HepG2 (cell line): ENCODE results near the gene TNS1. TPM values are rescaled to one million over a fixed set of nuclear protein-coding genes. Genes with fewer than 3 reads are reported as not detected.

ENCODE experiments used
- ATAC-seq: fragments of 200-7000 bp; cut with Tn5 transposase; 3 replicates; pipeline ENCODE4 v1.9.1; 2020; ENCODE audit warnings: mild to moderate bottlenecking, moderate library complexity
- BruUV-seq: library from RNA; stranded (reverse); fragments of 400-500 nt; replicated peaks from 2 replicates; lab custom pipeline; 2021; lab: Mats Ljungman, UMichigan
- CTCF ChIA-PET: fragments of 300-600 bp; formaldehyde crosslinking; extraction: SDS; loops from one replicate; lab custom pipeline; 2021; ENCODE audit warnings: low total read pairs, inconsistent platforms, low intra/inter-chr PET ratio; lab: Yijun Ruan, JAX
- POLR2A ChIA-PET: fragments of 350-600 bp; sonication (Branson Sonifier 250); formaldehyde crosslinking; loops from one replicate; lab custom pipeline; 2020; ENCODE audit warnings: antibody characterized with exemption, inconsistent platforms; lab: Yijun Ruan, JAX
- DNase-seq: peaks from one replicate; pipeline ENCODE4 v3.0.0-alpha.2; 2015; ENCODE audit warnings: low spot score
- FAIRE-seq: peaks from 3 replicates; lab custom pipeline; 2011; peaks lifted over from hg19 to GRCh38; lab: Jason Lieb, UNC
- H2AFZ ChIP-seq: one replicate; pipeline ENCODE4 v1.6.1; 2011; ENCODE audit warnings: low read length, inconsistent platforms
- H3K27ac ChIP-seq: fragments of 300-600 bp; 3 replicates; pipeline ENCODE4 v1.8.0; 2011; ENCODE audit warnings: mixed run types, mild to moderate bottlenecking, mixed read lengths, low read length, inconsistent platforms; ENCODE audit not compliant: insufficient read depth; ENCODE audit errors: extremely low read length
- H3K27me3 ChIP-seq, 2 experiments: fragments of 200-600 bp in 1 of 2; 2 replicates in 1 of 2; 3 replicates in 1 of 2; pipeline versions ENCODE4 v1.6.0 to v1.8.0; 2011; ENCODE audit warnings: low read length in 2 of 2, mild to moderate bottlenecking in 2 of 2, moderate library complexity in 2 of 2, inconsistent platforms in 1 of 2; ENCODE audit not compliant: insufficient read depth in 2 of 2, control insufficient read depth in 1 of 2
- H3K36me3 ChIP-seq, 2 experiments: fragments of 200-600 bp in 1 of 2; replicated peaks in 1 of 2; 2 replicates in 1 of 2; 3 replicates in 1 of 2; pipeline versions ENCODE4 v1.5.1 to v1.8.0; 2011; ENCODE audit warnings: low read length in 2 of 2, inconsistent platforms in 1 of 2; ENCODE audit not compliant: insufficient read depth in 2 of 2, control insufficient read depth in 1 of 2
- H3K4me1 ChIP-seq: 2 replicates; pipeline ENCODE4 v1.5.1; 2012; ENCODE audit warnings: low read length, inconsistent platforms; ENCODE audit not compliant: insufficient read depth
- H3K4me2 ChIP-seq: 2 replicates; pipeline ENCODE4 v1.6.0; 2011; ENCODE audit warnings: low read depth, low read length, inconsistent platforms
- H3K4me3 ChIP-seq, 3 experiments: fragments of 200-600 bp in 1 of 3; sonication (generic), shearing (Covaris generic) in 1 of 3; replicated peaks in 1 of 3; 2 replicates each; pipeline ENCODE4 v1.5.1; 2011 to 2016; ENCODE audit warnings: low read length in 3 of 3, inconsistent platforms in 2 of 3, low read depth in 2 of 3, mild to moderate bottlenecking in 2 of 3, control low read depth in 1 of 3, mixed read lengths in 1 of 3; ENCODE audit not compliant: insufficient read depth in 1 of 3
- H3K79me2 ChIP-seq: one replicate; pipeline ENCODE4 v1.6.1; 2011; ENCODE audit warnings: low read length, inconsistent platforms; ENCODE audit not compliant: insufficient read depth
- H3K9ac ChIP-seq: 2 replicates; pipeline ENCODE4 v1.6.0; 2011; ENCODE audit warnings: mild to moderate bottlenecking, low read depth, low read length, inconsistent platforms; ENCODE audit not compliant: insufficient read depth
- H3K9me3 ChIP-seq: 2 replicates; pipeline ENCODE4 v1.5.1; 2012; ENCODE audit warnings: mild to moderate bottlenecking, low read length
- H4K20me1 ChIP-seq: 2 replicates; pipeline ENCODE4 v1.6.0; 2011; ENCODE audit warnings: inconsistent platforms, mild to moderate bottlenecking, low read length, moderate library complexity; ENCODE audit not compliant: insufficient read depth
- BRD4 ChIP-seq: sonication (generic); formaldehyde crosslinking; IDR thresholded peaks from 2 replicates; pipeline ENCODE4 v1.4.0; 2020; ENCODE audit warnings: missing genetic modification reagents
- CEBPG ChIP-seq: IDR thresholded peaks from 2 replicates; pipeline ENCODE4 v1.6.1; 2016
- EEA1 ChIP-seq: sonication (generic); formaldehyde crosslinking; IDR thresholded peaks from 2 replicates; pipeline ENCODE4 v1.5.1; 2020; ENCODE audit warnings: mild to moderate bottlenecking, missing genetic modification reagents, borderline replicate concordance
- ETV5 ChIP-seq: IDR thresholded peaks from 2 replicates; pipeline ENCODE4 v1.6.1; 2018; ENCODE audit warnings: missing biosample characterization, missing genetic modification reagents, inconsistent platforms, borderline replicate concordance
- FOSL2 ChIP-seq: sonication (generic); formaldehyde crosslinking; IDR thresholded peaks from 2 replicates; pipeline ENCODE4 v1.4.0; 2020; ENCODE audit warnings: missing genetic modification reagents
- HMG20A ChIP-seq: IDR thresholded peaks from 2 replicates; pipeline ENCODE4 v1.6.1; 2016; ENCODE audit warnings: borderline replicate concordance
- IRX3 ChIP-seq: sonication (generic); formaldehyde crosslinking; IDR thresholded peaks from 2 replicates; pipeline ENCODE4 v1.8.1; 2023; ENCODE audit warnings: mild to moderate bottlenecking, low read depth, missing genetic modification reagents, borderline replicate concordance
- MEIS1 ChIP-seq: sonication (generic); formaldehyde crosslinking; IDR thresholded peaks from 2 replicates; pipeline ENCODE4 v1.9.0; 2021; ENCODE audit warnings: mild to moderate bottlenecking, missing genetic modification reagents, moderate library complexity, borderline replicate concordance
- XRCC5 ChIP-seq: fragments of 200-400 bp; formaldehyde crosslinking; optimal IDR thresholded peaks from 2 replicates; pipeline ENCODE3; 2017; ENCODE audit warnings: mild to moderate bottlenecking, low read length
- ZFY ChIP-seq: sonication (generic); formaldehyde crosslinking; IDR thresholded peaks from 2 replicates; pipeline ENCODE4 v1.4.0; 2020; ENCODE audit warnings: missing genetic modification reagents
- ZNF772 ChIP-seq: sonication (generic); formaldehyde crosslinking; IDR thresholded peaks from 2 replicates; pipeline ENCODE4 v1.5.0; 2020; ENCODE audit warnings: mild to moderate bottlenecking, missing genetic modification reagents
- ZNF816 ChIP-seq: sonication (generic); formaldehyde crosslinking; IDR thresholded peaks from 2 replicates; pipeline ENCODE4 v1.8.0; 2022; ENCODE audit warnings: missing genetic modification reagents, mild to moderate bottlenecking, borderline replicate concordance
- ZNF883 ChIP-seq: sonication (generic); formaldehyde crosslinking; IDR thresholded peaks from 2 replicates; pipeline ENCODE4 v1.5.1; 2020; ENCODE audit warnings: mild to moderate bottlenecking, missing genetic modification reagents; ENCODE audit errors: not compliant biosample characterization
- WGBS: methylation state at CpG from one replicate; pipeline ENCODE4 v1.1.6; 2017; ENCODE audit warnings: low lambda C conversion rate; 5-methylcytosine and 5-hydroxymethylcytosine counted together
- in situ Hi-C: cut with HindIII; loops from 2 replicates; pipeline ENCODE4 v1.10.0; 2017; ENCODE audit warnings: low pct_unique_long_range_greater_than_20kb; ENCODE audit not compliant: extremely low pct_ligation_motif_present
- intact Hi-C: fragments of 100-400 bp; cut with micrococcal nuclease; formaldehyde crosslinking; loops from one replicate; pipeline ENCODE4 v1.10.0; 2022; ENCODE audit not compliant: unreplicated experiment
- polyA plus RNA-seq, 8 experiments: library from polyadenylated mRNA; depleted of rRNA in 3 of 8; stranded (reverse) in 7 of 8; unstranded in 1 of 8; fragments of >200 nt; fragmentation: Illumina TruSeq in 4 of 8; extraction: Trizol in 4 of 8; gene quantifications; 2 replicates each; pipeline versions ENCODE4 v1.2.1 to v1.2.3, GENCODE V29; 2011 to 2016; ENCODE audit warnings: low read depth in 4 of 8, missing spikeins in 1 of 8, mixed read lengths in 1 of 8; ENCODE audit not compliant: insufficient read depth in 1 of 8
- total RNA-seq, 5 experiments: library from RNA; depleted of rRNA; stranded (reverse); fragments of >200 nt; fragmentation: Illumina TruSeq; extraction: Trizol; gene quantifications; 2 replicates each; pipeline ENCODE4 v1.2.3, GENCODE V29; 2016; ENCODE audit warnings: low read depth in 1 of 5
- TF ChIP-seq, protein P1 (sequence below): sonication (generic); formaldehyde crosslinking; IDR thresholded peaks from 2 replicates; pipeline ENCODE4 v1.4.0; 2020; ENCODE audit warnings: mild to moderate bottlenecking, missing genetic modification reagents

The TNS1 gene
- total and polyA plus RNA-seq, 2 of the 13 experiments (the other 11 are each of a cell fraction or from before 2014, with no cell fraction given) = 1.9 to 118 TPM

DNA sequence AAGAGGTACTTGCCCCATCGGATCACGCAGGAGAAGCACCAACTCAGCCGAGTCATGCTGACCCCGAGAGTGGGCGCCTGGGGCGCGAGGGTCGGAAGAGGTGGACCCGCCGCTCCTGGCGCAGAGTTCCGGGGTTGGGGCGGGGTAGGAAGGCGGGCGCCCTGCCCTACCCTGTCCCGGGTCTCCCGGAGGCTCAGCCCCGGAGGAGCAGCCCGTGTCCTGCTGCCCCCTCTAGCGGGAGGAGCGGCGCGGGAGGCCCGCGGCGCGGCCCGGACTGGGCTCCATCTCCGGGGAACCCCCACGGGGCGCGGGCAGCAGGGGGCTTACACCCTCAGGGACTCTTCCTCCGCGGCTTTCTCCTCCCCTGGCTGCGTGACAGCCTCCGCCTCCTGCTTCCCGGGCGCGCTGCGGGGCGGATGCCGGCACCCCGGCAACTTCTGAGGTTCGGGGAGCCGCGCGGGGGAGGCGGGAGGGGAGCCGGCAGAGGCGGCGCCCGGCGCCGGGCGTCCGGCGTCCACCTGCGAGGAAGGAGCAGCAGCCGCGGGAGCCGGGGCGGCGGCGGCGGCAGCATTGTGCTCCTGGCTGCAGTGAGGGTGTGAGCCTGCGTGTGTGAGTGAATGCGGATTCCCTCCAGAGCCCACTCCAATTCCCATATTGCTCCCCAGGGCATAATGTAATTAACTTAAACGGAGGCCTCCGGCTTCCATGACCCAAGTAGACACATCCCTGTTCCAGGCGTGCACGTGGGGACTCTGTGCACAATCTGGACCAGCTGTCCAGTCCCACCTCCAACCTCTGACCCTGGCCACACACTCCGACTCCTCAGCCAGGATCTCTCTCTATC is 7.6 kb upstream of the TNS1 start (continued):
- TF ChIP-seq, protein P1, sequence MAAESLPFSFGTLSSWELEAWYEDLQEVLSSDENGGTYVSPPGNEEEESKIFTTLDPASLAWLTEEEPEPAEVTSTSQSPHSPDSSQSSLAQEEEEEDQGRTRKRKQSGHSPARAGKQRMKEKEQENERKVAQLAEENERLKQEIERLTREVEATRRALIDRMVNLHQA (CRISPR knock-in tag) = no peak
- TF ChIP-seq XRCC5 (peak; percentile 42), CEBPG (CRISPR knock-in tag) (no peak), ETV5 (CRISPR knock-in tag) (peak; percentile 17; the same call in 1 of the 2 replicates)

DNA sequence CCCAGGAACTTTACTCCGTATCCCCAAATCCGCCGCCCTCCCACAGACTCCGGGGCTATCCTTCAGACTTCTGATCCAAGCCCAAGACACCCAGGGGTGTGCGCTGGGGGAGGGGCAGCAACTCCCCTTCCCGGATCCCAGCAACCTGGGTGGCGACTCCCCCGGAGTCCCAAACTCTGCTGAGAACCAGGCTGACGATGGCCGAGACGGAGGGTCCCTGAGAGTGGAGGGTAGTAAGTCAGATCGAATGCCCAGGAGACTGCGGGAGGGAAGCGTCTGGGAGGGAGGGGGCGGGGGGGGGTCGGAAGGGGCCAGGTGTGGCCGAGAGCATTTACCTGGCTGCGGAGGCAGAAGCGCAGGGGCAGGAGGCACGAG is 7.0 kb upstream of the TNS1 start:
- TF ChIP-seq EEA1 (CRISPR knock-in tag) = no peak
- TF ChIP-seq BRD4 = no peak
- no peak for TF ChIP-seq ZNF816
- TF ChIP-seq ZNF883 = no peak
- no peak for TF ChIP-seq ZNF772 (CRISPR knock-in tag)
- TF ChIP-seq IRX3 (CRISPR knock-in tag) = no peak
- TF ChIP-seq FOSL2 (CRISPR knock-in tag) = no peak
- TF ChIP-seq HMG20A (CRISPR knock-in tag) = no peak
- no peak for TF ChIP-seq MEIS1 (CRISPR knock-in tag)
- no peak for TF ChIP-seq ZFY (CRISPR knock-in tag)
- intact Hi-C loops (no loop called here), in situ Hi-C loops (no loop called here)
- H4K20me1 ChIP-seq = no peaks in the 10 kb centered on the region
- FAIRE-seq (no peak), DNase-seq (no peak), ATAC-seq (no peak)
- no peaks in the 10 kb centered on the region for H3K36me3 ChIP-seq
- CTCF ChIA-PET = interaction anchor here (1.3 kb wide), 1 partner anchor 221 kb away, joined by 3 read pairs; no protein-coding TSS in a partner anchor
- peak overlapping the region; percentile 21 to 61 (median 36); a peak in 3 of 6 replicates for H3K4me3 ChIP-seq
- POLR2A ChIA-PET = no interaction called here
- peaks cover 7 to 83% of the 10 kb centered on the region in 2 experiments for H3K27me3 ChIP-seq
- peak overlapping the region; percentile 67 for H3K4me2 ChIP-seq
- H3K9ac ChIP-seq = no peak overlapping the region
- H3K4me1 ChIP-seq = peaks cover 24% of the 10 kb centered on the region
- no peak overlapping the region for H3K27ac ChIP-seq
- H3K9me3 ChIP-seq = no peaks in the 10 kb centered on the region
- no peak overlapping the region for H2AFZ ChIP-seq
- 18% methylated on average over 18 of the region's 20 CpGs for WGBS
- no TSS peak for BruUV-seq
- no peaks in the 10 kb centered on the region for H3K79me2 ChIP-seq
